ENCODE results near the gene VAV2.

- no peak for TF ChIP-seq CTCF (IDR thresholded peaks at IDR 0.05)
- TF ChIP-seq POLR2AphosphoS5 (IDR thresholded peaks at IDR 0.05; ENCODE audit: low read depth, low read length): no peak
- TF ChIP-seq TCF7L2 (IDR thresholded peaks at IDR 0.05; ENCODE audit: low read depth, low read length): no peak
- no peak for TF ChIP-seq SIN3A (IDR thresholded peaks at IDR 0.05; ENCODE audit: borderline replicate concordance, insufficient read depth, low read depth, low read length)
- TF ChIP-seq REST (IDR thresholded peaks at IDR 0.05; ENCODE audit: insufficient read depth in 1 of 2, low read depth in 2 of 2, low read length in 1 of 2): no peak
Observed at GRCh38 chr9:133824106-133824801, 167.9 kb downstream of the VAV2 start.
